K562 (cell line): ENCODE results near the gene LZTR1. TPM values are rescaled to one million over a fixed set of nuclear protein-coding genes. Genes with fewer than 3 reads are reported as not detected.

Experiments used
- CHD7 ChIP-seq: fragments of 200-600 bp; sonication (generic); IDR thresholded peaks from one replicate; pipeline ENCODE4 v1.6.1; 2012; ENCODE audit warnings: mild to moderate bottlenecking, low read depth, low read length, inconsistent platforms
- CREM ChIP-seq: IDR thresholded peaks from 2 replicates; pipeline ENCODE4 v1.6.1; 2014; ENCODE audit warnings: antibody characterized with exemption, low read depth
- HLTF ChIP-seq: fragments of 450-650 bp; IDR thresholded peaks from 2 replicates; pipeline ENCODE4 v1.6.1; 2016
- JUN ChIP-seq, 2 experiments: sonication (generic) in 1 of 2; formaldehyde crosslinking in 1 of 2; IDR thresholded peaks; 2 replicates each; pipeline versions ENCODE4 v1.6.1 to v1.8.0; 2012 to 2022; ENCODE audit warnings: borderline replicate concordance in 2 of 2, mild to moderate bottlenecking in 2 of 2, improper control_type of control experiment in 1 of 2, low read depth in 1 of 2, low read length in 1 of 2, missing genetic modification reagents in 1 of 2
- KLF16 ChIP-seq: IDR thresholded peaks from 2 replicates; pipeline ENCODE4 v1.6.1; 2016; ENCODE audit warnings: antibody characterized with exemption
- NR0B1 ChIP-seq: fragments of 450-650 bp; IDR thresholded peaks from one replicate; pipeline ENCODE4 v1.6.1; 2018; ENCODE audit warnings: mild to moderate bottlenecking, moderate library complexity; ENCODE audit not compliant: partially characterized antibody
- PCBP1 ChIP-seq: fragments of 200-400 bp; formaldehyde crosslinking; IDR thresholded peaks from 2 replicates; pipeline ENCODE4 v1.6.1; 2018; ENCODE audit warnings: mild to moderate bottlenecking, low read depth, low read length; ENCODE audit not compliant: poor library complexity, severe bottlenecking
- PML ChIP-seq: IDR thresholded peaks from 2 replicates; pipeline ENCODE4 v1.6.1; 2012; ENCODE audit warnings: low read length, inconsistent platforms
- RAD51 ChIP-seq: fragments of 450-650 bp; IDR thresholded peaks from 2 replicates; pipeline ENCODE4 v1.7.1; 2016; ENCODE audit warnings: low read depth, mild to moderate bottlenecking, borderline replicate concordance
- STAT6 ChIP-seq: sonication (generic); formaldehyde crosslinking; IDR thresholded peaks from 2 replicates; pipeline ENCODE4 v1.8.1; 2023; ENCODE audit warnings: mild to moderate bottlenecking, missing genetic modification reagents
- ZBTB34 ChIP-seq: fragments of 250-450 bp; sonication (Bioruptor Pico); IDR thresholded peaks from 2 replicates; pipeline ENCODE4 v1.8.0; 2021; ENCODE audit warnings: mild to moderate bottlenecking, moderate library complexity
- polyA plus RNA-seq, 8 experiments: library from polyadenylated mRNA; depleted of rRNA in 4 of 8; stranded (reverse) in 5 of 8; unstranded in 3 of 8; fragments of >200 nt; fragmentation: Nextera tagmentation in 2 of 8; fragmentation: Illumina TruSeq in 1 of 8; extraction: Ambion mirVana in 2 of 8; extraction: Trizol in 1 of 8; gene quantifications; 2 replicates each; pipeline versions ENCODE4 v1.2.1 to v1.2.3, GENCODE V29; 2011 to 2014; ENCODE audit warnings: inconsistent platforms in 1 of 8, missing spikeins in 1 of 8
- total RNA-seq, 7 experiments: library from RNA; depleted of rRNA in 6 of 7; stranded (reverse); fragments of >200 nt in 6 of 7; fragmentation: Illumina TruSeq in 2 of 7; extraction: Trizol in 2 of 7; gene quantifications; 2 replicates each; pipeline versions ENCODE4 v1.2.1 to v1.2.3, GENCODE V29; 2011 to 2021; ENCODE audit warnings: low replicate concordance in 1 of 7

LZTR1 gene
- total and polyA plus RNA-seq, 9 of the 15 experiments (the other 6 are each of a cell fraction or from before 2014, with no cell fraction given), result 2.2 to 135 (median 63.0) TPM

- no peak for TF ChIP-seq ZBTB34 (CRISPR knock-in tag)
- 0 out of 2 replicates have a peak, but pooled peaks have one; percentile 30 for TF ChIP-seq JUN (IDR thresholded peaks at IDR 0.05; ENCODE audit: borderline replicate concordance, low read depth, low read length)
- TF ChIP-seq JUN (CRISPR knock-in tag; IDR thresholded peaks at IDR 0.05; ENCODE audit: borderline replicate concordance), result no peak
- TF ChIP-seq PCBP1, result peak; percentile 81
- TF ChIP-seq RAD51, result no peak
- no peak for TF ChIP-seq NR0B1
- peak; percentile 99 for TF ChIP-seq STAT6
- TF ChIP-seq CHD7, result no peak
- no peak for TF ChIP-seq KLF16
- TF ChIP-seq HLTF, result no peak
- no peak for TF ChIP-seq CREM
- no peak for TF ChIP-seq PML
These were observed 32.2 kb downstream of the LZTR1 start (continued) for GRCh38 chr22:21014202-21014725.
